ENCODE measurements around the gene PHOSPHO2. TPM values are rescaled to one million over a fixed set of nuclear protein-coding genes. Genes with fewer than 3 reads are reported as not detected.

The PHOSPHO2 gene
- total and polyA plus RNA-seq, 2 experiments from 2014 or later: 8.3 to 8.7 TPM

DNA sequence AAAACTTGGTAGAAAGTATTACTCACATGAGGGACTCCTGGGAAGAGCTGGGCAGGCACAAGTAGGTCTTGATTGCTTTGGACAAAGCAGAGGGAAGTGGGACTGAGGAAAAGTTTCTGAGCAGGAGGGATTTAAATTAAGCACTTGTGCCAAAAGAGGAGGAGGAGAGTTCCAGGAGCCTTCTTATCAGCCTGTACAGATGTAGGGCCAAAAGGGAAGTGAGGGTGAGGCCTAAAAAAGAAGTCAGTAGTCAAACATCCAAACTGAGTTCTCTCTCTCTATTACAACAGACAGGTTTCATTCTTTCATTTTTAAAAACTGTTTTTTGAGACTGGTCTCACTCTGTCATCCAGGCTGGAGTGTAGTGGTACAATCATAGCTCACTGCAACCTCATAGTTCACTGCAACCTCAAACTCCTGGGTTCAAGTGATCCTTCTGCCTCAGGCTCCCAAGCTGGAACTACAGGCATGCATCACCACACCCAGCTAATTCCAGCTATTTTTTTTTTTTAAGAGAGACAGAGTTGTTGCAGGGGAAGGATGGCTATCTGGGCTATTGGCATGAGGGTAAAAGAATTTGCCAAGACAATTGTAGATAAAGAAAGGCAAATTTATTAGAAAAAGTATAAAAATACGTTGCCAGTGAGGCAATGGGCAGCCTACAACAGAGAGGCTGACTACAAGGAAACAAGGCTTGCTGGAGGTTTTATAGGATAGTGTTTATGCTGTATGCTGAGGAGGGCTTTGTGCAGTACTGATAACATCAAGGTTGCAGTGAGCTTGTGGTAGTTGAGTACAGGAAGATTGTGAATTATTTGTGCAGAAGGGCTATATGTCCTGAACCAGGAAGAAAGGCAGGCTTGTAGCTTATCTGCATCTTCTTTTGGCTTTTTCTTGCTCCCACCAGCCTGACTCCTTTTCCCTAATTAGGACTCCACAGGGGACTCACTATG, 29.0 kb upstream of the PHOSPHO2 start:
- Histone ChIP-seq H3F3A (replicated peaks; ENCODE audit: low read depth) (no peaks in the 10 kb centered on the region), H3K27ac (ENCODE audit: low read depth) (no peak overlapping the region), H3K27me3 (ENCODE audit: insufficient read depth) (no peaks in the 10 kb centered on the region), H3K4me1 (ENCODE audit: insufficient read depth) (no peaks in the 10 kb centered on the region), H3K4me3 (no peak overlapping the region), H2AFZ (no peak overlapping the region; the same call in 1 of the 2 replicates), H3K4me2 (no peak overlapping the region), H4K20me1 (replicated peaks; ENCODE audit: insufficient read depth) (no peaks in the 10 kb centered on the region), H3K9me2 (ENCODE audit: insufficient read depth) (no peaks in the 10 kb centered on the region), H3K79me2 (replicated peaks; ENCODE audit: insufficient read depth) (no peaks in the 10 kb centered on the region), H3K36me3 (ENCODE audit: insufficient read depth) (no peaks in the 10 kb centered on the region)
- TF ChIP-seq ZNF114 (CRISPR knock-in tag; IDR thresholded peaks at IDR 0.05) (no peak), ZNF331 (CRISPR knock-in tag; IDR thresholded peaks at IDR 0.05; ENCODE audit: low read depth) (no peak), JUNB (IDR thresholded peaks at IDR 0.05; ENCODE audit: unreplicated experiment) (no peak), ETS1 (IDR thresholded peaks at IDR 0.05) (no peak), POLR2AphosphoS5 (IDR thresholded peaks at IDR 0.05; ENCODE audit: low read depth) (no peak), NANOG (IDR thresholded peaks at IDR 0.05; ENCODE audit: borderline replicate concordance) (no peak), EZH2phosphoT487 (IDR thresholded peaks at IDR 0.05; ENCODE audit: unreplicated experiment) (no peak), STAT1 (IDR thresholded peaks at IDR 0.05; ENCODE audit: unreplicated experiment) (no peak), CREB1 (CRISPR knock-in tag; IDR thresholded peaks at IDR 0.05; ENCODE audit: low read depth) (no peak), REST (IDR thresholded peaks at IDR 0.05; ENCODE audit: unreplicated experiment) (no peak)
- TF ChIP-seq, protein P1, sequence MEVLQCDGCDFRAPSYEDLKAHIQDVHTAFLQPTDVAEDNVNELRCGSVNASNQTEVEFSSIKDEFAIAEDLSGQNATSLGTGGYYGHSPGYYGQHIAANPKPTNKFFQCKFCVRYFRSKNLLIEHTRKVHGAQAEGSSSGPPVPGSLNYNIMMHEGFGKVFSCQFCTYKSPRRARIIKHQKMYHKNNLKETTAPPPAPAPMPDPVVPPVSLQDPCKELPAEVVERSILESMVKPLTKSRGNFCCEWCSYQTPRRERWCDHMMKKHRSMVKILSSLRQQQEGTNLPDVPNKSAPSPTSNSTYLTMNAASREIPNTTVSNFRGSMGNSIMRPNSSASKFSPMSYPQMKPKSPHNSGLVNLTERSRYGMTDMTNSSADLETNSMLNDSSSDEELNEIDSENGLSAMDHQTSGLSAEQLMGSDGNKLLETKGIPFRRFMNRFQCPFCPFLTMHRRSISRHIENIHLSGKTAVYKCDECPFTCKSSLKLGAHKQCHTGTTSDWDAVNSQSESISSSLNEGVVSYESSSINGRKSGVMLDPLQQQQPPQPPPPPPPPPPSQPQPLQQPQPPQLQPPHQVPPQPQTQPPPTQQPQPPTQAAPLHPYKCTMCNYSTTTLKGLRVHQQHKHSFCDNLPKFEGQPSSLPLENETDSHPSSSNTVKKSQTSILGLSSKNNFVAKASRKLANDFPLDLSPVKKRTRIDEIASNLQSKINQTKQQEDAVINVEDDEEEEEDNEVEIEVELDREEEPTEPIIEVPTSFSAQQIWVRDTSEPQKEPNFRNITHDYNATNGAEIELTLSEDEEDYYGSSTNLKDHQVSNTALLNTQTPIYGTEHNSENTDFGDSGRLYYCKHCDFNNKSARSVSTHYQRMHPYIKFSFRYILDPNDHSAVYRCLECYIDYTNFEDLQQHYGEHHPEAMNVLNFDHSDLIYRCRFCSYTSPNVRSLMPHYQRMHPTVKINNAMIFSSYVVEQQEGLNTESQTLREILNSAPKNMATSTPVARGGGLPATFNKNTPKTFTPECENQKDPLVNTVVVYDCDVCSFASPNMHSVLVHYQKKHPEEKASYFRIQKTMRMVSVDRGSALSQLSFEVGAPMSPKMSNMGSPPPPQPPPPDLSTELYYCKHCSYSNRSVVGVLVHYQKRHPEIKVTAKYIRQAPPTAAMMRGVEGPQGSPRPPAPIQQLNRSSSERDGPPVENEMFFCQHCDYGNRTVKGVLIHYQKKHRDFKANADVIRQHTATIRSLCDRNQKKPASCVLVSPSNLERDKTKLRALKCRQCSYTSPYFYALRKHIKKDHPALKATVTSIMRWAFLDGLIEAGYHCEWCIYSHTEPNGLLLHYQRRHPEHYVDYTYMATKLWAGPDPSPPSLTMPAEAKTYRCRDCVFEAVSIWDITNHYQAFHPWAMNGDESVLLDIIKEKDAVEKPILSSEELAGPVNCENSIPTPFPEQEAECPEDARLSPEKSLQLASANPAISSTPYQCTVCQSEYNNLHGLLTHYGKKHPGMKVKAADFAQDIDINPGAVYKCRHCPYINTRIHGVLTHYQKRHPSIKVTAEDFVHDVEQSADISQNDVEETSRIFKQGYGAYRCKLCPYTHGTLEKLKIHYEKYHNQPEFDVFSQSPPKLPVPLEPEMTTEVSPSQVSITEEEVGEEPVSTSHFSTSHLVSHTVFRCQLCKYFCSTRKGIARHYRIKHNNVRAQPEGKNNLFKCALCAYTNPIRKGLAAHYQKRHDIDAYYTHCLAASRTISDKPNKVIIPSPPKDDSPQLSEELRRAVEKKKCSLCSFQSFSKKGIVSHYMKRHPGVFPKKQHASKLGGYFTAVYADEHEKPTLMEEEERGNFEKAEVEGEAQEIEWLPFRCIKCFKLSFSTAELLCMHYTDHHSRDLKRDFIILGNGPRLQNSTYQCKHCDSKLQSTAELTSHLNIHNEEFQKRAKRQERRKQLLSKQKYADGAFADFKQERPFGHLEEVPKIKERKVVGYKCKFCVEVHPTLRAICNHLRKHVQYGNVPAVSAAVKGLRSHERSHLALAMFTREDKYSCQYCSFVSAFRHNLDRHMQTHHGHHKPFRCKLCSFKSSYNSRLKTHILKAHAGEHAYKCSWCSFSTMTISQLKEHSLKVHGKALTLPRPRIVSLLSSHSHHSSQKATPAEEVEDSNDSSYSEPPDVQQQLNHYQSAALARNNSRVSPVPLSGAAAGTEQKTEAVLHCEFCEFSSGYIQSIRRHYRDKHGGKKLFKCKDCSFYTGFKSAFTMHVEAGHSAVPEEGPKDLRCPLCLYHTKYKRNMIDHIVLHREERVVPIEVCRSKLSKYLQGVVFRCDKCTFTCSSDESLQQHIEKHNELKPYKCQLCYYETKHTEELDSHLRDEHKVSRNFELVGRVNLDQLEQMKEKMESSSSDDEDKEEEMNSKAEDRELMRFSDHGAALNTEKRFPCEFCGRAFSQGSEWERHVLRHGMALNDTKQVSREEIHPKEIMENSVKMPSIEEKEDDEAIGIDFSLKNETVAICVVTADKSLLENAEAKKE (CRISPR knock-in tag; IDR thresholded peaks at IDR 0.05): no peak
- TF ChIP-seq, protein P2, sequence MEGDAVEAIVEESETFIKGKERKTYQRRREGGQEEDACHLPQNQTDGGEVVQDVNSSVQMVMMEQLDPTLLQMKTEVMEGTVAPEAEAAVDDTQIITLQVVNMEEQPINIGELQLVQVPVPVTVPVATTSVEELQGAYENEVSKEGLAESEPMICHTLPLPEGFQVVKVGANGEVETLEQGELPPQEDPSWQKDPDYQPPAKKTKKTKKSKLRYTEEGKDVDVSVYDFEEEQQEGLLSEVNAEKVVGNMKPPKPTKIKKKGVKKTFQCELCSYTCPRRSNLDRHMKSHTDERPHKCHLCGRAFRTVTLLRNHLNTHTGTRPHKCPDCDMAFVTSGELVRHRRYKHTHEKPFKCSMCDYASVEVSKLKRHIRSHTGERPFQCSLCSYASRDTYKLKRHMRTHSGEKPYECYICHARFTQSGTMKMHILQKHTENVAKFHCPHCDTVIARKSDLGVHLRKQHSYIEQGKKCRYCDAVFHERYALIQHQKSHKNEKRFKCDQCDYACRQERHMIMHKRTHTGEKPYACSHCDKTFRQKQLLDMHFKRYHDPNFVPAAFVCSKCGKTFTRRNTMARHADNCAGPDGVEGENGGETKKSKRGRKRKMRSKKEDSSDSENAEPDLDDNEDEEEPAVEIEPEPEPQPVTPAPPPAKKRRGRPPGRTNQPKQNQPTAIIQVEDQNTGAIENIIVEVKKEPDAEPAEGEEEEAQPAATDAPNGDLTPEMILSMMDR (conservative IDR thresholded peaks at IDR 0.05; ENCODE audit: low read depth in 2 of 2): no peak
- DNase-seq (ENCODE audit: low spot score): no peak
- H3K4me3 Mint-ChIP-seq: no peak overlapping the region
- no peaks in the 10 kb centered on the region for H3K36me3 Mint-ChIP-seq (ENCODE audit: low read depth)
- no peak for ATAC-seq
- no peak overlapping the region for H3K27ac Mint-ChIP-seq
- H3K9me3 Mint-ChIP-seq: no peaks in the 10 kb centered on the region
- no peaks in the 10 kb centered on the region for H3K27me3 Mint-ChIP-seq (ENCODE audit: insufficient read depth, low read depth, poor library complexity)
- no peaks in the 10 kb centered on the region for H3K4me1 Mint-ChIP-seq
